B cell (primary cell): ENCODE results near the gene AGRN. TPM values are rescaled to one million over a fixed set of nuclear protein-coding genes. Genes with fewer than 3 reads are reported as not detected.

Source experiments
- ATAC-seq: fragments of 200-7000 bp; cut with Tn5 transposase; one replicate; pipeline ENCODE4 v1.10.0; 2021; ENCODE audit warnings: low read depth, mild to moderate bottlenecking, moderate number of reproducible peaks, moderate library complexity
- CTCF ChIA-PET: fragments of 350-600 bp; sonication (Branson Sonifier 250); formaldehyde crosslinking; loops from one replicate; lab custom pipeline; 2021; ENCODE audit warnings: antibody characterized with exemption, inconsistent platforms; lab: Charles Lee
- POLR2A ChIA-PET: fragments of 350-600 bp; sonication (Branson Sonifier 250); formaldehyde crosslinking; loops from one replicate; lab custom pipeline; 2021; ENCODE audit warnings: antibody characterized with exemption; lab: Charles Lee
- DNase-seq: peaks from one replicate; pipeline ENCODE4 v3.0.0; 2013
- H2AFZ ChIP-seq: 2 replicates; pipeline ENCODE4 v1.6.1; 2012; ENCODE audit warnings: mild to moderate bottlenecking, low read depth, low read length; ENCODE audit not compliant: insufficient read depth, poor library complexity, severe bottlenecking
- H3K27ac ChIP-seq, 2 donors: 1 replicate in 1 of 2; 2 replicates in 1 of 2; pipeline ENCODE4 v1.5.1; 2012 to 2013; ENCODE audit warnings: low read length in 2 of 2, mild to moderate bottlenecking in 2 of 2, moderate library complexity in 1 of 2
- H3K27me3 ChIP-seq, 4 experiments: fragments of 200-600 bp in 1 of 4; sonication (generic) in 1 of 4; replicated peaks in 1 of 4; 1 replicate in 2 of 4; 2 replicates in 2 of 4; pipeline versions ENCODE4 v1.6.1 to v1.7.0; 2013 to 2016; ENCODE audit warnings: low read length in 3 of 4, mild to moderate bottlenecking in 2 of 4, mixed read lengths in 1 of 4, moderate library complexity in 1 of 4; ENCODE audit not compliant: insufficient read depth in 4 of 4, control insufficient read depth in 3 of 4; ENCODE audit errors: control extremely low read depth in 1 of 4
- H3K36me3 ChIP-seq, 2 experiments: replicated peaks in 1 of 2; 1 replicate in 1 of 2; 2 replicates in 1 of 2; pipeline versions ENCODE4 v1.6.1 to v1.7.1; 2013; ENCODE audit warnings: low read length in 1 of 2; ENCODE audit not compliant: insufficient read depth in 2 of 2, control insufficient read depth in 1 of 2; ENCODE audit errors: control extremely low read depth in 1 of 2, extremely low read depth in 1 of 2
- H3K4me1 ChIP-seq, 2 donors: fragments of 200-600 bp in 1 of 2; sonication (generic) in 1 of 2; 1 replicate in 1 of 2; 2 replicates in 1 of 2; pipeline versions ENCODE4 v1.5.1 to v1.6.1; 2013 to 2017; ENCODE audit warnings: low read length in 2 of 2; ENCODE audit not compliant: control insufficient read depth in 2 of 2, insufficient read depth in 2 of 2
- H3K4me2 ChIP-seq: replicated peaks from 2 replicates; pipeline ENCODE3; 2012; ENCODE audit warnings: mild to moderate bottlenecking, low read depth, low read length; ENCODE audit not compliant: poor library complexity, severe bottlenecking
- H3K4me3 ChIP-seq, 5 experiments: fragments of 200-600 bp in 1 of 5; sonication (generic) in 1 of 5; 1 replicate in 3 of 5; 2 replicates in 2 of 5; pipeline versions ENCODE4 v1.5.1 to v1.7.0; 2011 to 2016; ENCODE audit warnings: low read length in 4 of 5, mild to moderate bottlenecking in 4 of 5, low read depth in 2 of 5, control low read depth in 1 of 5, moderate library complexity in 1 of 5; ENCODE audit not compliant: insufficient read depth in 1 of 5; ENCODE audit errors: control extremely low read depth in 1 of 5, extremely low read depth in 1 of 5
- H3K79me2 ChIP-seq: fragments of 200-600 bp; sonication (generic); one replicate; pipeline ENCODE4 v1.6.0; 2016; ENCODE audit warnings: low read length; ENCODE audit not compliant: control insufficient read depth, insufficient read depth
- H3K9ac ChIP-seq: fragments of 200-600 bp; sonication (generic); 2 replicates; pipeline ENCODE4 v1.6.1; 2017; ENCODE audit warnings: mild to moderate bottlenecking, low read length, moderate library complexity
- H3K9me3 ChIP-seq, 3 donors: one replicate each; pipeline versions ENCODE4 v1.6.1 to v1.7.1; 2013; ENCODE audit warnings: low read length in 2 of 3; ENCODE audit not compliant: control insufficient read depth in 2 of 3, insufficient read depth in 1 of 3; ENCODE audit errors: control extremely low read depth in 1 of 3
- H4K20me1 ChIP-seq: 2 replicates; pipeline ENCODE4 v1.6.0; 2012; ENCODE audit warnings: mild to moderate bottlenecking, low read length; ENCODE audit not compliant: insufficient read depth, control insufficient read depth, poor library complexity, severe bottlenecking
- H3K27ac Mint-ChIP-seq: one replicate; pipeline ENCODE4 v1.8.0; 2021; ENCODE audit warnings: mixed read lengths
- H3K27me3 Mint-ChIP-seq: one replicate; pipeline ENCODE4 v1.8.0; 2021; ENCODE audit warnings: mixed read lengths
- H3K4me1 Mint-ChIP-seq: one replicate; pipeline ENCODE4 v1.8.0; 2021; ENCODE audit warnings: mixed read lengths
- H3K4me3 Mint-ChIP-seq: one replicate; pipeline ENCODE4 v1.8.0; 2021; ENCODE audit warnings: mixed read lengths
- H3K9me3 Mint-ChIP-seq: one replicate; pipeline ENCODE4 v1.8.0; 2022; ENCODE audit warnings: mixed read lengths; ENCODE audit not compliant: insufficient read depth
- EZH2 ChIP-seq: IDR thresholded peaks from 2 replicates; pipeline ENCODE4 v1.6.1; 2012; ENCODE audit warnings: borderline replicate concordance, low read depth, mild to moderate bottlenecking, moderate library complexity, low read length; ENCODE audit not compliant: insufficient read depth, poor library complexity, severe bottlenecking
- WGBS: methylation state at CpG from one replicate; pipeline ENCODE4 v1.1.5; 2013; ENCODE audit warnings: missing lambda C conversion rate; ENCODE audit not compliant: insufficient coverage; 5-methylcytosine and 5-hydroxymethylcytosine counted together
- intact Hi-C: fragments of 100-400 bp; cut with micrococcal nuclease; formaldehyde crosslinking; loops from one replicate; pipeline ENCODE4 v1.10.0; 2022
- polyA plus RNA-seq: library from polyadenylated mRNA; depleted of rRNA; stranded (reverse); fragments of >200 nt; gene quantifications from 2 replicates; pipeline ENCODE4 v1.2.3, GENCODE V29; 2012
- total RNA-seq, 2 donors: library from RNA; stranded (reverse); fragments of 120-200 nt in 1 of 2; gene quantifications; 1 replicate in 1 of 2; 2 replicates in 1 of 2; pipeline versions ENCODE4 v1.2.3 to v1.2.4, GENCODE V29; 2013 to 2022
- TF ChIP-seq, protein P1 (sequence below): fragments of 200-600 bp; IDR thresholded peaks from one replicate; pipeline ENCODE4 v1.8.0; 2022; ENCODE audit warnings: antibody characterized with exemption, mild to moderate bottlenecking

AGRN gene
- total and polyA plus RNA-seq, 2 donors (not counting 1 experiment from before 2014, with no cell fraction given), result 7.3 to 31.3 TPM

DNA sequence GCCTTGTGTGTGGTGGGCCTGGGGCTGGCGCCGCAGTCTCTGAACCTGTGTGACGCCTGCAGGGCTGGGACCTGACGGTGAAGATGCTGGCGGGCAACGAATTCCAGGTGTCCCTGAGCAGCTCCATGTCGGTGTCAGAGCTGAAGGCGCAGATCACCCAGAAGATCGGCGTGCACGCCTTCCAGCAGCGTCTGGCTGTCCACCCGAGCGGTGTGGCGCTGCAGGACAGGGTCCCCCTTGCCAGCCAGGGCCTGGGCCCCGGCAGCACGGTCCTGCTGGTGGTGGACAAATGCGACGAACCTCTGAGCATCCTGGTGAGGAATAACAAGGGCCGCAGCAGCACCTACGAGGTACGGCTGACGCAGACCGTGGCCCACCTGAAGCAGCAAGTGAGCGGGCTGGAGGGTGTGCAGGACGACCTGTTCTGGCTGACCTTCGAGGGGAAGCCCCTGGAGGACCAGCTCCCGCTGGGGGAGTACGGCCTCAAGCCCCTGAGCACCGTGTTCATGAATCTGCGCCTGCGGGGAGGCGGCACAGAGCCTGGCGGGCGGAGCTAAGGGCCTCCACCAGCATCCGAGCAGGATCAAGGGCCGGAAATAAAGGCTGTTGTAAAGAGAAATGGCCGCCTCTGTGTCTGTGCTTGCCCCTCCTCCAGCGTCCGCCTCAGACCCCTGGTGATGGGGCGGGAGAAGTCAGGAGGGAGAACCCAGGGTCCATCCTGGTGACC is 5.8 kb upstream of the AGRN start:
- intact Hi-C loops, result loop anchor here (2.0 to 10.0 kb wide), 3 partner anchors 51 to 293 kb away; partner anchors contain the start of genes ACAP3, C1orf159 and PUSL1

More for the DNA sequence above, 5.8 kb upstream of the AGRN start:
- ChIA-PET POLR2A (interaction anchor here (1.1 to 1.5 kb wide), 2 partner anchors 50 to 259 kb away, joined by 4 read pairs; partner anchors contain the start of gene UBE2J2), CTCF (interaction anchor here (0.6 to 2.0 kb wide), 9 partner anchors 9 to 278 kb away, joined by 3 to 13 read pairs (median 4); no protein-coding TSS in a partner anchor)
- 81% methylated on average over 37 of the region's 41 CpGs for WGBS
- Mint-ChIP-seq H3K4me1 (peaks cover 26% of the 10 kb centered on the region), H3K27ac (peak overlapping the region; percentile 98), H3K27me3 (peaks cover 4% of the 10 kb centered on the region), H3K4me3 (peak overlapping the region; percentile 95), H3K9me3 (no peaks in the 10 kb centered on the region)
- no peak for DNase-seq
- Histone ChIP-seq H3K27me3 (no peaks in the 10 kb centered on the region), H3K27ac (peak overlapping the region; percentile 88 to 93), H3K79me2 (peaks cover 20% of the 10 kb centered on the region), H3K4me2 (peak overlapping the region; percentile 96), H3K9ac (peak overlapping the region; percentile 79), H3K36me3 (no peaks in the 10 kb centered on the region), H3K9me3 (peaks cover 0 to 8% (median 0%) of the 10 kb centered on the region in 3 donors), H3K4me3 (peak overlapping the region; percentile 19 to 79 (median 72)), H4K20me1 (no peaks in the 10 kb centered on the region), H3K4me1 (peaks cover 18 to 27% of the 10 kb centered on the region in 2 donors), H2AFZ (peak overlapping the region; percentile 91)
- TF ChIP-seq, protein P1, sequence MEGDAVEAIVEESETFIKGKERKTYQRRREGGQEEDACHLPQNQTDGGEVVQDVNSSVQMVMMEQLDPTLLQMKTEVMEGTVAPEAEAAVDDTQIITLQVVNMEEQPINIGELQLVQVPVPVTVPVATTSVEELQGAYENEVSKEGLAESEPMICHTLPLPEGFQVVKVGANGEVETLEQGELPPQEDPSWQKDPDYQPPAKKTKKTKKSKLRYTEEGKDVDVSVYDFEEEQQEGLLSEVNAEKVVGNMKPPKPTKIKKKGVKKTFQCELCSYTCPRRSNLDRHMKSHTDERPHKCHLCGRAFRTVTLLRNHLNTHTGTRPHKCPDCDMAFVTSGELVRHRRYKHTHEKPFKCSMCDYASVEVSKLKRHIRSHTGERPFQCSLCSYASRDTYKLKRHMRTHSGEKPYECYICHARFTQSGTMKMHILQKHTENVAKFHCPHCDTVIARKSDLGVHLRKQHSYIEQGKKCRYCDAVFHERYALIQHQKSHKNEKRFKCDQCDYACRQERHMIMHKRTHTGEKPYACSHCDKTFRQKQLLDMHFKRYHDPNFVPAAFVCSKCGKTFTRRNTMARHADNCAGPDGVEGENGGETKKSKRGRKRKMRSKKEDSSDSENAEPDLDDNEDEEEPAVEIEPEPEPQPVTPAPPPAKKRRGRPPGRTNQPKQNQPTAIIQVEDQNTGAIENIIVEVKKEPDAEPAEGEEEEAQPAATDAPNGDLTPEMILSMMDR, result no peak
- TF ChIP-seq EZH2, result no peak
- ATAC-seq, result no peak
